ENCODE data around the gene OR52L1. TPM values are rescaled to one million over a fixed set of nuclear protein-coding genes. Genes with fewer than 3 reads are reported as not detected.
"Not testable (repeated sequence)": the region's sequence is repeated elsewhere in the genome, so short reads cannot be mapped to it uniquely, and the experiment has no call there.

The OR52L1 gene
- not detected in 2 replicates for total RNA-seq (2014; rRNA removed; shearing (Covaris generic))

GRCh38 chr11:5986885-5987284 is at the start of gene OR52L1:
Gene OR52L1 (minus strand): TSS chr11:5986985. CDS start chr11:5986930, 55 bp downstream.
- no peak for DNase-seq (ENCODE audit: low spot score)

GRCh38 chr11:6030708-6031405 is 44.1 kb upstream of the OR52L1 start, which contains the start of gene OR56A1:
Gene OR56A1 (minus strand): TSS chr11:6030758. CDS start chr11:6027692, 3,066 bp downstream.
- no peak for DNase-seq (ENCODE audit: low spot score)

- DNase-seq (ENCODE audit: low spot score) = no peak
Observed at GRCh38 chr11:6027501-6027900, 40.7 kb upstream of the OR52L1 start.

- no peak for DNase-seq (ENCODE audit: low spot score)
Observed at GRCh38 chr11:6025056-6025455, 38.3 kb upstream of the OR52L1 start.

GRCh38 chr11:6022956-6023355 is 36.2 kb upstream of the OR52L1 start:
- DNase-seq (ENCODE audit: low spot score) = peak; percentile 70

GRCh38 chr11:6013042-6013441 is 26.3 kb upstream of the OR52L1 start:
- no peak for DNase-seq (ENCODE audit: low spot score)

- DNase-seq (ENCODE audit: low spot score) = no peak
Observed at GRCh38 chr11:6012035-6012668, 25.4 kb upstream of the OR52L1 start.

GRCh38 chr11:6006846-6007245 is 20.1 kb upstream of the OR52L1 start, which contains the start of gene OR56A4:
Gene OR56A4 (minus strand): TSS chr11:6006946. CDS start chr11:6002992, 3,954 bp downstream.
- no peak for DNase-seq (ENCODE audit: low spot score)

GRCh38 chr11:6006395-6006794 is 19.6 kb upstream of the OR52L1 start:
- DNase-seq (ENCODE audit: low spot score) = no peak

GRCh38 chr11:6002202-6002699 is 15.5 kb upstream of the OR52L1 start:
- DNase-seq (ENCODE audit: low spot score) = no peak

GRCh38 chr11:5994791-5995190 is 8.0 kb upstream of the OR52L1 start:
- DNase-seq (ENCODE audit: low spot score) = no peak

- DNase-seq (ENCODE audit: low spot score) = peak; percentile 69
Observed at GRCh38 chr11:5992604-5993251, 5.9 kb upstream of the OR52L1 start.

GRCh38 chr11:5992150-5992549 is 5.4 kb upstream of the OR52L1 start:
- no peak for DNase-seq (ENCODE audit: low spot score)

GRCh38 chr11:5989203-5989602 is 2.4 kb upstream of the OR52L1 start:
- DNase-seq (ENCODE audit: low spot score) = no peak

- DNase-seq (ENCODE audit: low spot score) = peak; percentile 5
Observed at GRCh38 chr11:5983443-5983842, 3.3 kb downstream of the OR52L1 start.

- no peak for DNase-seq (ENCODE audit: low spot score)
Observed at GRCh38 chr11:5973530-5973929, 13.3 kb downstream of the OR52L1 start.

- DNase-seq (ENCODE audit: low spot score) = no peak
Observed at GRCh38 chr11:5968394-5968793, 18.4 kb downstream of the OR52L1 start, which contains the start of gene OR56A5. Gene OR56A5 (minus strand): TSS chr11:5968494. CDS start chr11:5968494, 0 bp downstream.

- no peak for DNase-seq (ENCODE audit: low spot score)
Observed at GRCh38 chr11:5967708-5968107, 19.1 kb downstream of the OR52L1 start.

GRCh38 chr11:5966958-5967357 is 19.8 kb downstream of the OR52L1 start:
- no peak for DNase-seq (ENCODE audit: low spot score)

- DNase-seq (ENCODE audit: low spot score) = not testable (repeated sequence)
Observed at GRCh38 chr11:5960704-5961320, 26.0 kb downstream of the OR52L1 start.

GRCh38 chr11:5955586-5955985 is 31.2 kb downstream of the OR52L1 start:
- no peak for DNase-seq (ENCODE audit: low spot score)

GRCh38 chr11:5941951-5942350 is 44.8 kb downstream of the OR52L1 start, which contains the start of gene OR56A3:
Gene OR56A3 (plus strand): TSS chr11:5942251. CDS start chr11:5947347, 5,096 bp downstream.
- no peak for DNase-seq (ENCODE audit: low spot score)
